ENCODE measurements around the gene PRR35.

The PRR35 gene

GRCh38 chr16:515175-515938, 44.8 kb upstream of the PRR35 start:
- Histone ChIP-seq H3K4me3 (replicated peaks; ENCODE audit: insufficient read depth, low read length) (no peak overlapping the region), H3K27ac (replicated peaks) (no peak overlapping the region), H3K27me3 (ENCODE audit: insufficient read depth, poor library complexity, severe bottlenecking) (no peaks in the 10 kb centered on the region)
- no peak for DNase-seq (ENCODE audit: low read depth in 1 of 2, low spot score in 1 of 2)
- TF ChIP-seq SPI1 (IDR thresholded peaks at IDR 0.05; ENCODE audit: borderline replicate concordance, low read depth) (no peak), REST (IDR thresholded peaks at IDR 0.05; ENCODE audit: insufficient replicate concordance, low read depth) (no peak), POLR2AphosphoS5 (IDR thresholded peaks at IDR 0.05; ENCODE audit: low read depth) (no peak), CTCF (IDR thresholded peaks at IDR 0.05; ENCODE audit: insufficient read depth, low read length) (no peak), GABPA (IDR thresholded peaks at IDR 0.05; ENCODE audit: low read depth) (no peak)

GRCh38 chr16:515939-516226, 44.3 kb upstream of the PRR35 start:
- H3K27me3 ChIP-seq (ENCODE audit: insufficient read depth, poor library complexity, severe bottlenecking), result no peaks in the 10 kb centered on the region
- no peak for TF ChIP-seq CTCF (IDR thresholded peaks at IDR 0.05; ENCODE audit: insufficient read depth, low read length)
- TF ChIP-seq REST (IDR thresholded peaks at IDR 0.05; ENCODE audit: insufficient replicate concordance, low read depth), result no peak
- TF ChIP-seq GABPA (IDR thresholded peaks at IDR 0.05; ENCODE audit: low read depth), result no peak
- TF ChIP-seq SPI1 (IDR thresholded peaks at IDR 0.05; ENCODE audit: borderline replicate concordance, low read depth), result no peak
- TF ChIP-seq POLR2AphosphoS5 (IDR thresholded peaks at IDR 0.05; ENCODE audit: low read depth), result no peak
- no peak for DNase-seq (ENCODE audit: low read depth in 1 of 2, low spot score in 1 of 2)
- H3K27ac ChIP-seq (replicated peaks), result no peak overlapping the region
- no peak overlapping the region for H3K4me3 ChIP-seq (replicated peaks; ENCODE audit: insufficient read depth, low read length)

GRCh38 chr16:516301-516700, 43.9 kb upstream of the PRR35 start:
- no peak overlapping the region for H3K27ac ChIP-seq (replicated peaks)
- TF ChIP-seq POLR2AphosphoS5 (IDR thresholded peaks at IDR 0.05; ENCODE audit: low read depth) (no peak), GABPA (IDR thresholded peaks at IDR 0.05; ENCODE audit: low read depth) (no peak), CTCF (IDR thresholded peaks at IDR 0.05; ENCODE audit: insufficient read depth, low read length) (no peak), SPI1 (IDR thresholded peaks at IDR 0.05; ENCODE audit: borderline replicate concordance, low read depth) (no peak), REST (IDR thresholded peaks at IDR 0.05; ENCODE audit: insufficient replicate concordance, low read depth) (no peak)
- H3K27me3 ChIP-seq (ENCODE audit: insufficient read depth, poor library complexity, severe bottlenecking), result no peaks in the 10 kb centered on the region
- no peak overlapping the region for H3K4me3 ChIP-seq (replicated peaks; ENCODE audit: insufficient read depth, low read length)
- DNase-seq (ENCODE audit: low read depth in 1 of 2, low spot score in 1 of 2), result no peak
